SH-SY5Y (cell line): ENCODE results near the gene MYRF.

Experiments
- GATA2 ChIP-seq: IDR thresholded peaks from 2 replicates; pipeline ENCODE4 v1.6.1; 2011; ENCODE audit warnings: mild to moderate bottlenecking, low read depth, low read length
- GATA3 ChIP-seq: IDR thresholded peaks from 2 replicates; pipeline ENCODE4 v1.6.1; 2011; ENCODE audit warnings: low read depth, mild to moderate bottlenecking, low read length, moderate library complexity

MYRF gene

DNA sequence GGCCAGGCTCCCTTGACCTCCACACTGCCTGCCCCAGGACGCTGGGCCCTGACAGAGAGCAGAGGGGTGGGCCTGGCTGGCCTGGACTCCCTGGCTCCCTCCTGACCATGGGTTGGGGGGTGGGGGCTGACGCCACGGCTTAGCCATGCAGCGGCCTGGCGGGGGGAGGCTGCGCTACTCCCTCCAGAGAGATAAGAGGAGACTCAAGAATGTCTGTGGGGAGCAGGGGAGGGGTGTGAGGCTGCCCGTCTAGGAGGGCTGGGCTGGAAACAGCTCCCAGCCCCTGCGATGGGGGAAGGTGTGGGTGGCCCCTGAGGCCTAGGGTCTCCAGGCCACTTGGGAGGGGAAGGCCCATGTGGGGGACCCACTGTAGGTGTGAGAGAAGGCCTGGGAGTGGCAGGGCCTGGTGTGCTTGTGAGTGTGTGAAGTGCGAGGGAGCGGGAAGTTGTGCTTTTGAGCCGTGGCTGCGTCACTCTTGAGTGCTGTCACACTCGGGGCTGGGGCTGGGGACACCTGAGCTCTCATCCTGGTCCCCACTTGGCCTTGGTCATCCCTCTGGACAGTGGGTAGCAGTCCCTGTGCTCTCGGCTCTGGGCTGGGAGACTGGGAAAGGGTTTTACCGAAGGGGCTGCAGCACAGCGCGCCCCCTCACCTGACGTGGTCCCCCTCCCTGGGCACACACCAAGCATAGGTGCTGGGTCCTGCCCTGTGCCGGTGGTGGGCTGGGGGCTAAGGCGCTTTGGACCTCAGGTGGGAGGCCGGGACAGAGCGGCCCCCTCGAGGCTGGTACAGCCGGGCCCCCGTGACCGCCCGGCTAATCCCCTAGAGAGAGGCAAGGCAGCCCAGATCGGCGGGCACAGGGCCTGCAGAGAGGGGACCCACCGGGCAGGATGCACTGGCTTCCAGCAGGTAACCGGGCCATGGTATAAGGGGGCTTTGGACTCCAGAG, 2.4 kb downstream of the MYRF start:
- no peak for TF ChIP-seq GATA2
- TF ChIP-seq GATA3 = no peak

DNA sequence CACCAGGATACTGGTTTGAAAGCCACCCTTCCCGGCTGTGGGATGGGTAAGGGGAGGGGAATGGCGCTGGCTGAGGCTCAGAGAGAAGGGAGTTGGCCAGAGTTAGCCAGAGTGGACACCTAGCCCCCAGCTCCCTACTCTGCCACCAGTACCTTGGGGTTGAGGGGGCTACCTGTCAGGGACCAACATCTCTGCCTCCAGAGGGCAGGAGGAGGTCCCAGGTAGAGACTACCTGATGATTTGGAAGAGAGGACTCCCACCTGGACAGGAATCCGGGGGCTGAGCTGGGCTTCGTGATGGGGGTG, 3.7 kb downstream of the MYRF start:
- no peak for TF ChIP-seq GATA3

DNA sequence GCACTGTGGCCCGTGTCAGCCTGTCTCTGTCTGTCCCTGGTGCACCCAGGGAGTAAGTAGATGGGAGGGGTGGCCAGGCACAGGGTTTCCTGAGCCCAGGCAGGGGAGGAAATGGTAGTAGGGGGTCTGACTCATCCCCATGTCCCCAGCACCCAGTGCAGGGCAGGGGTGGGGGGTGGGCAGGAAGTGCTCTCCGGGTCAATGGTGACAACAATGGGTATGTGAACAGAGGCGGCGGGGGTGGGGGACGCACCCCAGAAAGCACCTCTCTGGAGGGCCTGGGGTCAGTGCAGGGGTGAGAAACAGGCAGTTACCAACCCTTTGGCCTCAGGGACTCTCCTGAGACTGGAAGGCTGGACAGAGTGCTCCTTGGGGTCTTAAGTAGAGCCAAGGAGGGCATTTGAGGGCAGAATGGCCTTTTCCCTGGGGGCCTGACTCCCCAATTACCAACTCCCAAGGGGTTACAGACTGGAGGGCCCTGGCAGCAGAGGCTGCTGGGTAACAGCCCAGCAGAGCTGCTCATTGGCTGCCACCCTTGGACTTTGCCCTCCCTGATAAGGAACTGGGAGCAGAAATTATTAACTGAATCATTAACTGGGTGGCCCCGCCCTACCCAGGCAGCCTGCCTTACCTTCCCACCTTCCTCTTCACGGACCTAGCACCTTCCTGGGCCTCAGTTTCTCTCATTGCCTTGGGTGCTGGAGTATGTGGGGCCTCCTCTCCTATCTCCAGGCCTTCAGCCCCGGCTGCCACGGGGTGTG, 4.2 kb downstream of the MYRF start:
- TF ChIP-seq GATA3 = no peak
- TF ChIP-seq GATA2 = no peak

DNA sequence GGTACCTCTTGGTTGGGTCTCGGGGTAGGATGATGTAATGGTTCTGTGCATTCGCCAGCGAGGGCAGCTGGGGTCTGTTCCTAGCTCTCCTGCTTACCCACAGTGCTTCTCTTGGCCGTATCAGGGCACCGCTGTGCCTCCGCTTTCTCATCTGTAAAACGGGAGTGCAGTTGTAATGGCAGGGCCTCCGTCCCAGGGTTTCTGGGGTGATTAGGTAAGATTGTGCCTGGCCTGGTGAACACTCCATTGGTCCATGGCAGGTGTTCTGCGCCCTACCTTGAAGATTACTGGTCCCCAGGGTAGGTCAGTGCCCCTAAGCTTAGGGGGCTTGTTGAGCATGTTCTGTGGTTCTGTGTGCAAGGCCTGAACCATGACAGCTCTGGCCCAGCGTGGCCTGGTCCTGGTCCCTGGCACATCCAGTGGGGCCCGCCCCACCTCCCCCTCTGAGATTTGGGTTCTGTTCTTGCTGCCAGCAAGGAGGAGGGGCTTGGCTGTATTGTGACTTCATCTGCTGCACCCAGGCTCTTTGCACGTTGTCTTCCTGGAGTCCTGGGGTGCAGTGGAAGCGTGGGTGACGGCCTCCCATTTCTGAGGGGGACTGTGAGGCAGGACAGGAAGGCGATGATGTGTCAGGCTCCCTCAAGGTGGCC, 4.9 kb downstream of the MYRF start:
- TF ChIP-seq GATA3 (no peak), GATA2 (no peak)

DNA sequence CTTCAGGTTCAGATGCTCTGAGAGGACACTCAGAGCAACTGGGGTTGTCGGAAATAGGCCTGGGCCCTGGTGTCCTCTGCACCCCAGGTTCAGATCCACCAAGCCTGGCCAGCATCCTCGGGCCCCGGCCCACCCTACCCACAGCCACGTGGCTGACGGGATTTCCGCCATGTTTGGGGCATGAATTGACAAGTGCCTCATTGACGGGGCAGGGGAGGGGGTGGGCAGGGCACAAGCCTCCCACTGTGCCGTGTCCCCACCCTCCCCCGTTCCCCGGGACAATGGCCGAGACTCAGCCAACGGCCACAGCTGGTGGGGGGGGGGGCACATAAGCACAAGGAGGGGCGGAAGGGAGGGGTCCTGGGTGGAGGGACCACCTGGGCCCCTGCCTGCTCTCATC, 8.5 kb downstream of the MYRF start:
- TF ChIP-seq GATA2 (no peak), GATA3 (no peak)

DNA sequence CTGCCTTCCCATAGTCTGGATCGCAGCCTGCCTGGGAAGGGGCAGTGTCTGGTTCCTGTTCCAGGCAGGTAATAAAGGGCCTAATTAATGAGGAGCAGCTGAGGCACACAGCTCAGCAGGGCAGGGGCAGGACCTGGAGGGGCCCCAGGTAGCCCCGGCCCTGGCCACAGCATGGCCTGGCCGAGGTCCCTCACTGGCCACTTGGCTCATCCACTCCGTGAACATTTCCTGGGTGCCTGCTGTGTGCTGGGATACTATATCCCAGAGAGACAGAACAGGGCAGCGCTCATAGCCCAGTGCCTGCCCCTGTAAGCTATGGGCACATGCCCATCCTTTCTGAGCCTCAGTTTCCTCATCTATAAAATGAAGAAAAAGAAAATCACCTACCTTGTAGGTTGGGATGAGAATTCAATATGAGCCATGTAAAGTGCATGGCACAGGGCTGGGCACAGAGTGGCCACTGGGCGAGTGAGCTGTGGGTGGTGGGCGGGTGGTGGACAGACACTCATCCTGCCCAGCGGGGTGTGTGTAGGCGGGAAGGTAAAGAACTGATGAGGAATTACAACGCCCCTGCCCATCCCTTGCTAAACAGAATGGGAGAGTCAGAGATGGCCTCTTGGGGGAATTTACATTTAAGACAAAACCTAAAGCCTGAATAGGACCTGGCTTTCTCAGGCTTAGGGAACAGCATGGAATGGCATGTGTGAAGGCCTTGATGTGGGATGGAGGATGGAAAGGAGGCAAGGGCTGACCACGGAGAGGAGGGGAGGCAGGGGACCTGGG, 9.2 kb downstream of the MYRF start:
- TF ChIP-seq GATA3 (no peak), GATA2 (no peak)

DNA sequence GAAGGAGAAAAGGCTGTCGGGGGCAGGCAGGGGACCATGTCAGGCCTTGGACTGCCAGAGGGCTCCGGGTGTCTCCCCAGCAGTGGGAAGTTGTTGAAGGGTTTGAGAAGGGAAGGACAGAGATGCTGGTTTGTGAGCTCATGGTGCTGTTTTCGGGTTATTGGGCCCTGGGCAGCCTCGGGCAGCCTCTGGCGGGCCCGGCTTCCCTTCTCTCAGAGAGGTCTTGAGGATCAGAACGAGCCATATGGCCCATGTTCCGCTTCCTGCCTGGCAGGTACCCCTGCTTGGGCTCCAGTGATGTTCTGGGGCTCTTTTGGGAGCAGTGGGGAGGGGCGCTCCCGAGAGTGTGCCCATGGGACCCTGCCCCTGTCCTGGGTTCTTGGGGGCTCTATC, 9.8 kb downstream of the MYRF start:
- TF ChIP-seq GATA2 = no peak
- no peak for TF ChIP-seq GATA3

DNA sequence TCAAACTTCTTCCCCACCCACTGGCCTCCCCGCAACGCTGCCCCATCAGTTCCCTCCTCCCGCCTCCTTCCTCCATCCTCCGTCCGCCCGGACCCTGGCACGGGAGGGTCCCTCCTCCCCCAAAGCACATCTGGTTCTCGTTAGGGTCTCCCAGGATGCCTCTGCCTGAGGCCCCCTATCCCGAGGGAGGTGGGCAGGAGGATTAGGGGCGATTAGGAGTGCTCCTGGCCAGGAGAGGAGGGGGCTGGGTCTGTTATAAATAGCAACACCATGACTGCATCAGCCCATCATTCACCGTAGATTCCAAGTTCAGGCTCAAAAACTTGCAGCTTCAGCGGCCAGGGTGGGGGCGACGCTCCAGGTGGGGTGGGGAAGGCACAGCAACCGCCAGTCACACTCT, 10.4 kb downstream of the MYRF start:
- no peak for TF ChIP-seq GATA3
- no peak for TF ChIP-seq GATA2

DNA sequence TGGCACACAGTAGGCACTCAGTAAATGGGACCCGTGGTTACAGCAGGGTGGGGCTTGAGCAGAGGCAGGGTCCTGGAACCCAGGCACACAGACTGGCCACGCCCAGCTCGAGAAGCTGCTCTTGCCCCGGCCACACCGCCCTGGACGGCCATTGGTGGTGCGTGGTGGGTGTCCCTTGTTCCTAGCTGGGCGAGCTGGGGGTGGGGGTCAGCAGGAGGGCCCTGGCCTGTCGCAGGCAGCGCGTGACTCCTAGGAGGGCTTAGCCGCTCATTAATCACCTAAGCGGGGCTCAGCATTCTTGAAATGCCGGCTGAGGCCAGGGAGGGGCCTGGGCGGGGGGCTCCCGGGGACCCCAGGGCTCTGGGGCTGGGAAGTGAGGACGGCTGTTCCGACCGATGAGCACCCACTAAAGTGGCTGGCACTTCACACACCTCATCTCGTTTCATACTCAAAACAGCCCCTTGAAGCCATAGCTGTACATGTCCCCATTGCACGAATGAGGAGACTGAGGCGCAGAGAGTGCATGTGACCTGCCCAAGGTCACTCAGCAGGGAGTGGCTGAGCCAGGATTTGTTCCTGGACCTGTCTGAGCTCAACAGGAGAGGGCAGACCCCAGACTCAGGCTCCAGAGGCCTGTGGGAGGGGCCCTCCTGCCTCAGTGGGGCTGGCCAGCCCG, 11.6 kb downstream of the MYRF start:
- TF ChIP-seq GATA3 = no peak
- TF ChIP-seq GATA2 = no peak

DNA sequence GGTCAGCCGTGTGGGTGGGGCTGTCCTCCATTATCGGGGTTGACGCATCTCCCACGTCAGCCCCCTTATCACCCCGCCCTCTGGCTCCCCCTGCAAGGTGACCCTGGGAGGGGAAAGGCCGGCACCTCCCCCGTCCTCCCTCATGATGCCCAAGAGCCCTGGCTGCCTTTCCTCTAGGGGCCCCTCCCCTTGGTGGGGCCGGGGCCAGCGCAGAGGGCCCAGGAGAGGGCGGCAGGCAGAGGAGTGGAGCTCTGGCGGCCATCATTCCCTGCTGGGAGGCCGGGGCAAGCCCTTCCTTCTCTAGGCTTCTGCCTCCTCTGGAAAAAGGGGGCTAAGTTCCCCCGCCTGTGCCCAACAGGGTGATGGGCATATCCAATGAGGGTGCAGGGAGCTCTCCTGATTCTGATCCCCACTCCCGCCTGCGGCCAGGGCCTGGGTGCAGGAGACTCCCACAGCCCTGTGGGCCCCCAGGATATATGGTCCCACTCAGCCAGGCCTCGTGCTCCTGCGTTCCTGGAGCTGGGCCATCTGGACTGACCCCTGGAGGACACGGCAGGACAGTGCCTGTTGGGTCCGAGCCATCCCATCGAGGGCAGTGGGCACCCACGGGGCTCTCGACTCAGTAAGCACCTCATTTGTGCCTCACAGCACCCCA, 12.3 kb downstream of the MYRF start:
- TF ChIP-seq GATA2 = no peak

DNA sequence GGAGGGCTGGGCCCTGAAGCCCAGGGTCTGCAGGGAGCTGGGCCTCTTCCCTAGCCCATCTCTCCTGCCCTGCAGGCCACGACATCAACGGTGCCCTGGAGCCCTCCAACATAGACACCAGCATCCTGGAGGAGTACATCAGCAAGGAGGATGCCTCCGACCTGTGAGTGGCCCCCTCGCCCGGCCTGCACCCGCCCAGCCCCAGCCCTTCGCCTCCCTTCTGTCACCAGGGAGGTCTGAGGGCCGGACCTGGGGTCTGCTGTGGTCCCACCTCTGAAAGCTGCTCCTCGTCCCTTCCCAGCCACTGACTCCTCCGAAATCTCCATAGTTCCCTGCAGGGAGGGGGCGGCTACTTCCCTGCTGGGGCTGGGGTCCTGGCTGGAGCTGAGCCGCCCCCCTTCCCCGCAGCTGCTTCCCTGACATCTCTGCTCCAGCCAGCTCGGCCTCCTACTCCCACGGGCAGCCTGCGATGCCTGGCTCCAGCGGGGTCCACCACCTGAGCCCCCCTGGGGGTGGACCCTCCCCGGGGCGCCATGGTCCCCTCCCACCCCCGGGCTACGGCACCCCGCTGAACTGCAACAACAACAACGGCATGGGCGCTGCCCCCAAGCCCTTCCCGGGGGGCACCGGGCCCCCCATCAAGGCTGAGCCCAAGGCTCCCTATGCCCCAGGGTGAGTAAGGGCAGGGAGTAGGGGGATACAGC, 13.3 kb downstream of the MYRF start:
- TF ChIP-seq GATA3 (no peak), GATA2 (no peak)

DNA sequence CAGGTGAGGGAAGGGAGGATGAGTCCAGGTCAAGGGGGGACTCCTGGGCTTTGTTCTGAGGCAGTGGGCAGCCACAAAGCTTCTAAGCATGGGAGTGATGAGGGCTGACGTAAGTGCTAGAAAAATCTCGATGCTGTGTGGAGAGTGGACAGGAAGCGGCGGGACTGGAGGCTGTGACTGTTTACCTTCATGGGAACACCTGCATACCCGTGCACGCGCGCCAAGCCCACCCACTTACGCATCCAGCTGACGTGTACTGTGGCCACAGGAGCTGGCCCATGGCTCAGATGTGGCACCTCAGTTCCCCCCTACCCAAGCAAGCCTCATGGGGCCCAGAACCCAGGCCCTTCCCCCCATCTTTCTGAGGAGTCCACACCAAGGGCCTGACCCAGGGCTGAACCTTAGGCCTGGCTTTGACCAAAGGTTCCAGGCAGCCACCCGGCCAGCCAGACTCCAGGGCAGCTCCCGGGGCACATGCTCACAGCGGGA, 14.0 kb downstream of the MYRF start:
- TF ChIP-seq GATA3 = no peak
- TF ChIP-seq GATA2 = no peak
